Mucosa of gallbladder (tissue), 1 donor: ENCODE results near the gene C1QBP. TPM values are rescaled to one million over a fixed set of nuclear protein-coding genes. Genes with fewer than 3 reads are reported as not detected.

Experiments used
- total RNA-seq: library from RNA; stranded (reverse); gene quantifications from one replicate; pipeline ENCODE4 v1.2.1, GENCODE V29; 2021
- donor health status: DM: no; HTN: no; CAD: no.

Gene C1QBP
- total RNA-seq, 1 donor from 2014 or later, result 78.0 TPM

Other genes starting within 250 kb of the C1QBP start
- 9.2 TPM for gene ZNF594, start 247.3 kb downstream of the C1QBP start, total RNA-seq
- gene SCIMP, start 204.3 kb downstream of the C1QBP start, total RNA-seq, result 4.9 TPM
- 35.9 TPM for gene RABEP1, start 156.9 kb downstream of the C1QBP start, total RNA-seq
- gene NUP88, start 19.5 kb downstream of the C1QBP start, total RNA-seq, result 37.4 TPM
- 34.1 TPM for gene RPAIN, start 19.0 kb downstream of the C1QBP start, total RNA-seq
- 11.5 TPM for gene DHX33, start 29.8 kb upstream of the C1QBP start, total RNA-seq
- 77.4 TPM for gene DERL2, start 47.0 kb upstream of the C1QBP start, total RNA-seq
- 15.3 TPM for gene MIS12, start 47.4 kb upstream of the C1QBP start, total RNA-seq
- 27.0 TPM for gene NLRP1, start 145.4 kb upstream of the C1QBP start, total RNA-seq